ENCODE measurements around the gene SLIT3.

The SLIT3 gene

GRCh38 chr5:168778536-168778935, 522.4 kb downstream of the SLIT3 start:
- DNase-seq: no peak

GRCh38 chr5:168777651-168778050, 523.3 kb downstream of the SLIT3 start:
- no peak for DNase-seq

- DNase-seq: no peak
These were observed 524.9 kb downstream of the SLIT3 start for GRCh38 chr5:168776070-168776469.

GRCh38 chr5:168773226-168773625, 527.7 kb downstream of the SLIT3 start:
- no peak for DNase-seq

- no peak for DNase-seq
These were observed 528.5 kb downstream of the SLIT3 start for GRCh38 chr5:168772316-168772961.

GRCh38 chr5:168771678-168772077, 529.3 kb downstream of the SLIT3 start:
- DNase-seq: no peak

- no peak for DNase-seq
These were observed 529.9 kb downstream of the SLIT3 start for GRCh38 chr5:168770996-168771395.

- no peak for DNase-seq
These were observed 530.9 kb downstream of the SLIT3 start for GRCh38 chr5:168770036-168770498.

GRCh38 chr5:168768172-168768571, 532.8 kb downstream of the SLIT3 start:
- DNase-seq: no peak

- DNase-seq: no peak
These were observed 534.6 kb downstream of the SLIT3 start for GRCh38 chr5:168766426-168766700.

GRCh38 chr5:168765551-168766425, 535.2 kb downstream of the SLIT3 start:
- DNase-seq: no peak

- no peak for DNase-seq
These were observed 535.8 kb downstream of the SLIT3 start for GRCh38 chr5:168765086-168765550.

- no peak for DNase-seq
These were observed 544.2 kb downstream of the SLIT3 start for GRCh38 chr5:168756453-168757391.

GRCh38 chr5:168755548-168756093, 545.3 kb downstream of the SLIT3 start:
- DNase-seq: no peak

- DNase-seq: no peak
These were observed 547.2 kb downstream of the SLIT3 start for GRCh38 chr5:168753691-168754254.

GRCh38 chr5:168752416-168753190, 548.3 kb downstream of the SLIT3 start:
- no peak for DNase-seq

- no peak for DNase-seq
These were observed 548.9 kb downstream of the SLIT3 start for GRCh38 chr5:168752012-168752411.

GRCh38 chr5:168750926-168751325, 550.0 kb downstream of the SLIT3 start:
- no peak for DNase-seq

- DNase-seq: no peak
These were observed 551.4 kb downstream of the SLIT3 start for GRCh38 chr5:168749391-168750100.

GRCh38 chr5:168747987-168748777, 552.8 kb downstream of the SLIT3 start:
- peak; percentile 38 for DNase-seq

Measured in NCI-H1048 (cell line).